GM18499 (cell line): ENCODE results near the gene TM2D1.
"Not testable (repeated sequence)": the region's sequence is repeated elsewhere in the genome, so short reads cannot be mapped to it uniquely, and the experiment has no call there.

Source experiments
- ATAC-seq: cut with Tn5 transposase; IDR thresholded peaks from one replicate; pipeline ENCODE4 v1.9.1; 2021; ENCODE audit warnings: moderate number of reproducible peaks; ENCODE audit not compliant: insufficient read depth, unreplicated experiment

The TM2D1 gene

GRCh38 chr1:61724813-61725694 lies at the start of gene TM2D1:
Gene TM2D1, minus strand, starts transcription at chr1:61725141. Its CDS starts 21 bp downstream, at chr1:61725120.
- ATAC-seq, result peak; percentile 91

DNA sequence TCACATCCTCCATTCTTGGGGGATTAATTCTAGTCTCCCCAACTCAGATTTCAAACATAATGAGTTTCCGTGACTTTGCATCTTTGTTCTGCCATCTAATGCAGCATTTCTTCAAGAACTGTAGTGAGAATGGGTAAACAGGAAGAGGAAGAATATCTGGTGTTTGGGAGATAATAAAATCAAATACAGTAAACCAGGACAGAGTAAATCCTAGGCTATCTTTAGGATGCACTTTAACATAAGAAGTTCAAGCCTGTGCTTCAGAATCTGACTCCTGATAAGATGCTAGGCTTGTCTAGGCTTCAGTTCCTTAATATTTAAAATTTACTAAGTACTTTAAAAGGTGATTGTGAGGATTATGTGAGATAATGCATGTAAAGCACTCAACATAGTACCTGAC lies 45.2 kb upstream of the TM2D1 start:
- no peak for ATAC-seq

- ATAC-seq, result no peak
Measured at GRCh38 chr1:61757950-61758349, 33.0 kb upstream of the TM2D1 start.

DNA sequence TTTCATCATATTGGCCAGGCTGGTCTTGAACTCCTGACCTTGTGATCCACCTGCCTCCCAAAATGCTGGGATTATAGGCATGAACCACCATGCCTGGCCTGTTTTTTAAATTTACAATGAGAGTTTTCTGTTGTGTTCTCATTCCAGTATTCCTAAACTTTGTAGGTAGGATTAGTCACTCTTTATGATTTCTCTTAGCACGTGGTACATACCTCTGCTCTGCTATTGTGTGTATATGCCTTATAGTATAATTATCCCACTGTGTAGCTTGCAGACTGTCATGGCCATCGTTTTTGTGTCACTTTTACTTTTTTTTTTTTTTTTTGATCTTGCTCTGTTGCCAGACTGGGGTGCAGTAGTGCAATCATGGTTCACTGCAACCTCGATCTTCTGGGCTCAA lies 31.8 kb upstream of the TM2D1 start:
- no peak for ATAC-seq

DNA sequence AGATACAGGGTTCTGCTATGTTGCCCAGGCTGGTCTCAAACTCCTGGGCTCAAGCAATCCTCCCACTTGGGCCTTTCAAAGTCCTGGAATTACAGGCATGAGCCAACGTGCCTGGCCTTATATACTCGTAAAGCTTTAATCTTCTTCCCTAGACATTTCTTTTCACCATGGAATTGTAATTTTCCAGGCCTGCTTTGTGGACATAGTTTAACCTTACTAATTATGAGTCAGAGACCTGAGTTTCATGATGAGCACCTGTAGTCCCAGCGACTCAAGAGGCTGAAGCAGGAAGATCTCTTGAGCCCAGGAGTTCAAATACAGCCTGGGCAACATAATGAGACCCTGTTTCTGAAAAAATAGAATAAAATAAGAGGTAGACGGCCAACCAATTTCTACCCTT lies 29.6 kb upstream of the TM2D1 start:
- ATAC-seq, result no peak

DNA sequence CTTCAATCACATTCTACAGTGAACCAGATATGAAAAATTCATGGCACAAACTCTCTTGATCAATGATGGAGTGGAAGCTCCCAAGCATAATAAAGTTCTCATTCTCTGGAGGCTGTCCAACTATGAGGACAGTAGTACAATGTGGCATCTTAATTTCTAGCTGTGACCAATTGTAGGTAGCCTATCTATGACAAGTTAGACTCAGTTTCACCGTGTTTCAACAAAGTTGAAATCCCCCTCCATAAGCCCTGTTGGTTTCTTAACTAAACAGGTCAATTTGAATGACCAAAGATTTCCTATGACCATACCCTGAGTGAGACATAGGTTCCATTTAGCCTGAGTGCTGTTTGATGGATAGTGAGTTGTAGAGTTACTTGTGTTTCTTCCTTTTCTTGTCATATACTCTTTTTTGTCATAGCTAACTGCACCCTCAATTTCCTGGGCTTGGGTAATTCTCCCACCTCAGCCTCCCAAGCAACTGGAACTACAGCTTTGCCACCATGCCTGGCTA lies 29.1 kb upstream of the TM2D1 start:
- ATAC-seq, result no peak

GRCh38 chr1:61752921-61753389 lies 28.0 kb upstream of the TM2D1 start:
- no peak for ATAC-seq

GRCh38 chr1:61749574-61749973 lies 24.6 kb upstream of the TM2D1 start:
- ATAC-seq, result no peak

DNA sequence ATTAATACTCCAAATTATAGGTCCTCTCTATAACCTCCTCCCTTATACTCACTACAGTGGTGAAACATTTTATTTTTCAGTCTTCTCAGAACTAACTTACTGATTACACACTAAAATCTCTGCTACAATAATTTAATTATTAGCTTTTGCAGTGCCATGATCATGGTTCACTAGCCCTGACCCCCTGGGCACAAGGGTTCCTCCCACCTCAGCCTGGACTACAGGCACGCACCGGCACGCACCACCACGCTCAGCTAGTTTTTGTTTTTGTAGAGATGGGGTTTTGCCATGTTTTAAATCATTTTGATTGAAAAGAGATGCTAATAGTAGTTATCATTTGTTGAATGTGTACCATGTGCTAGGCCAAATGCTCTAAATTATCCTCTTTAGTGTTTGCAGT lies 23.6 kb upstream of the TM2D1 start:
- no peak for ATAC-seq

DNA sequence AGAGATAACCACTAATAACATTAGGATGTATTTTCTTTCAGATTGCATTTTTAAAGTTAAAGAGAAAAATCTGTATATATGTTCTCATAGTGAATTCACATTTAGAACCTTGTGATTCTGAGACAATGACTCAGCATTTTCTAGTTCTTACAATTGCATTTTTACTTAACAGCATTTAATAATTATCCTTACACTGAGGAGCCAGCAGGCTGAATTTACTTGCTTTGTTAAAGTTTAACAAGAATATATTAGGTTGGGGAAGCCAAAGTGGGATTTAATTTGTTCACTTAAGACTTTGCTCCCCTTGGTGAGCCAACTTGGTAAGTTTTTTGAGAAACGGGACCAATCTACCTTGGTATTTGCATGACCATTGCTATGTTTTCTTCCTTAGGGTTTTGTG lies 21.9 kb upstream of the TM2D1 start:
- ATAC-seq, result no peak

GRCh38 chr1:61743716-61744580 lies 19.0 kb upstream of the TM2D1 start:
- ATAC-seq, result no peak

DNA sequence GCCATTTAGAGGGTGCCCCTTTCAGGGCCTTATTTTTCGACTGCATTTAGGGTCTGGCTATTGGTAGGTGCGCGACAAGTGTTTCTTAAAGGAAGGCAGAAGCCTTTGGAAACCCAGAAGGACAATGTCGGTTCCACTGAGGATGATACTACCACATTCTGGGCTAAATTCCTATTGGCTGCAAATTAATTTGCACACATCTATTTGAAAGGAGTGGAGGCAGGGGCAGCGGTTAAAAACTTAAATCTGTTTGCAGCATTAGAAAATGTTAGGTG lies 18.4 kb upstream of the TM2D1 start:
- no peak for ATAC-seq

DNA sequence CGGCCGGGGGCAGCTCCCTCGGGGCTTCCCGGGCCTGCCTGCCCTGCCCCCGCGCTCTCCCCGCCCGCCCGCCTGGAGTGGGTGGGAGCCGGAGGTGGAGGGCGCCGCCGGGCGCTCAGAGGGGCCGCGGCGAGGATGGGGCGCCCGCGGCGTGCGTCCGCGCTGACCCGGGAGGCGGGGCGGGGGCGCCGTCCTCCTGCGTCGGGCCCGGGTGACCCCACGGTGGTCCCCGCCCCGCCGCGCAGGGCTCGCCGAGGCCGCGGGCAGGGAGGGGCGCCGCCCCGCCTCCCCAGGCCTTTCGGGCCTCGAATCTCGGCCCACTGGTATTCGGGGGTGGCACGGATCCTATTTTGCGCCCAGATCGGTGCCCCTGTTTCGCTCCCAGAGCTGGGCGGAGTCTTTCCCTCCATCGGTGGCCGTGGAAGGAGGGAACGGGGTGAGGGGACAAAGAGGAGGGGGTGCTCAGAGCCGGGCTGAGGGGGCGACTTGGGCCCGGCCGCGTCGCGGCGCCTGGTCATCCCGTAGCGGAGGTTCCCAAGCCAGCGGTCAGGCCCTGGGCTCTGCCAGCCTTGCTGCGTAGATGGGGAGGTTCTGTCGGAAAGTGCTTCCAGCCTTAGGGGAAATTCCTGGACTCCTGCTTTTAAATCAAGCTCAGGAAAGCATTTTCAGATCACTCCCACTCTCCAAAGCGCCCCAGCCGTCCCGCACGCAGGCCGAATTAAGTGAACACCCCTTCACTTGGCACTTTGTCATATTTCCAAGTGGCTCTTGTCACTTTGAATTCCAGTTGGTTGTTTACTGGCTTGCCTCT lies 17.9 kb upstream of the TM2D1 start:
- ATAC-seq, result no peak

DNA sequence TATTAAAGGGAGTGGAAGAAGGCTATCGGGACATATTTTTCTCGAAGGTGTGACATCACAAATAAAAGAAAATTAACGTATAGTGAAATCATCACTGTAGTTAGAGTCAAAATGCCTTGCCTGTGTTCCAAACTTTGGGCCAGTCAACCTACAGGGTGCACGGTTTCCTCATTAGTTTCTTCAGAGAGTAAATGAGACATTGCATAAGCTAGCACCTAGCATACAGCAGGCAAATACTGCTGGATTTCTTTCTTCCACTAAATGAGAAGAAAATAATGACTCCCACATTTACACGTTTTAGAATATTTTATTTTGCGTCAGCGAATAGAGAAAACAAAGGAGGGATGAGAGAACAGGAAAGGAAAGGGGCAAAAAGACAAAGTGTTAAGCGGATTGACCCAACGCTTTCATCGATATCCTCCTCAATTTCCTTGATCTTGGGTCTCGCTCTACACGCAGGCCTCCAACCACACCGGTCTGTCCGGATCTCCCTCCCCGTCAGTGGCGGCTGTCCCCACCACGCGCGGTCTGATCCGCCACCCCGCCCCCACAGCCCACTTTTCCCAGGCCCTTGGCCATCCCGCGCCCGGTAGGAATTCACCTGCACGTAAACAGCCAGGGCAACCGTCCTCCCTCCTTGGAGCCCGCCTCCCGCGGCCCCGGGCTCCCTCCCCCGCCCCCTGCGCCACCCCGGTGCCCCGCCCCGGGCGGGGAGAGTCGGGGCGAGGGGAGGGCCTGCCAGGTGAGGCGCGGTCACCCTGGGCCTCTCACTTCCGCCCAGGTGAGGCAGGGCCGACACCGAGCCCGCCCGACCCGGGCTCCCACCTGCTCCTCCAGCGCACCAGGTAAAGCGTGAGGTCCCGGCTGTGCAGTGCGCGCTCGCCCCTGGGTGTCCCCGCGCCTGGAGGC lies 17.0 kb upstream of the TM2D1 start, which contains the start of gene PATJ:
Gene PATJ, plus strand, starts transcription at position 770 of the 909 bp plus-strand sequence. CDS start 20,413 bp downstream, outside the sequence.
- no peak for ATAC-seq

- ATAC-seq, result no peak
Measured at GRCh38 chr1:61740751-61741700, 16.1 kb upstream of the TM2D1 start.

- no peak for ATAC-seq
Measured at GRCh38 chr1:61732726-61733125, 7.8 kb upstream of the TM2D1 start.

DNA sequence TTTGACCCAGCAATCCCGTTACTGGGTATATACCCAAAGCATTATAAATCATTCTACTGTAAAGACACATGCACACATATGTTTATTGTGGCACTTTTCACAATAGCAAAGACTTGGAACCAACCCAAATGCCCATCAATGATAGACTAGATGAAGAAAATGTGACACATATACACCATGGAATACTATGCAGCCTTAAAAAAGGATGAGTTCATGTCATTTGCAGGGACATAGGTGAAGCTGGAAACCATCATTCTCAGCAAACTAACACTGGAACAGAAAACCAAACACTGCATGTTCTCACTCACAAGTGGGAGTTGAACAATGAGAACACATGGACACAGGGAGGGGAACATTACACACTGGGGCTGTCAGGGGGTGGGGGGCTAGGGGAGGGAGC lies 5.7 kb upstream of the TM2D1 start:
- not testable (repeated sequence) for ATAC-seq

DNA sequence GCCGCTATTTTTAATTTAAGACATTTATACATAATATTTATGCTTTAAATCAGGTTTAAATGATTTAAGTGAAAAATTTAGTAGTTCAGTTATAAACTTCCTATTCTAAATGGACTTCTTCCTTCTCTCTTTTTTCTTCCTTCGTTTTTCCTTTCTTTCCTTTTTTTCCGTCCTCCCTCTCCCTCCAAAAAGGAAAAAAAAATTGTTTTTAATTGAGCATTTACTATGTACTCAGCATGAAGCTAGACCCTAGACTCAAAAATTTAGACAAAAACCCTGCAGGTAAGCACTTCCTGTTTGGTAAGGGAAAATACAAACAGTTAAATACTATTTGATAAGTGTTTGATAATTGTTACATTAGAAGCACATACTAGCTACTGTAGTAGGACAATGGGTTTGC lies 2.6 kb upstream of the TM2D1 start:
- no peak for ATAC-seq
